GM23248 (cell line): Measurements from ENCODE around the gene USF2.

ENCODE experiments used
- EZH2 ChIP-seq: fragments of 200-600 bp; sonication (generic); IDR thresholded peaks from 2 replicates; pipeline ENCODE4 v1.6.1; 2018; ENCODE audit warnings: antibody characterized with exemption, mild to moderate bottlenecking; ENCODE audit not compliant: insufficient read depth, poor library complexity, severe bottlenecking
- EZH2phosphoT487 ChIP-seq: fragments of 200-600 bp; sonication (generic); IDR thresholded peaks from 2 replicates; pipeline ENCODE4 v1.6.1; 2018; ENCODE audit warnings: antibody characterized with exemption, moderate library complexity, mild to moderate bottlenecking, low read depth; ENCODE audit not compliant: insufficient read depth

DNA sequence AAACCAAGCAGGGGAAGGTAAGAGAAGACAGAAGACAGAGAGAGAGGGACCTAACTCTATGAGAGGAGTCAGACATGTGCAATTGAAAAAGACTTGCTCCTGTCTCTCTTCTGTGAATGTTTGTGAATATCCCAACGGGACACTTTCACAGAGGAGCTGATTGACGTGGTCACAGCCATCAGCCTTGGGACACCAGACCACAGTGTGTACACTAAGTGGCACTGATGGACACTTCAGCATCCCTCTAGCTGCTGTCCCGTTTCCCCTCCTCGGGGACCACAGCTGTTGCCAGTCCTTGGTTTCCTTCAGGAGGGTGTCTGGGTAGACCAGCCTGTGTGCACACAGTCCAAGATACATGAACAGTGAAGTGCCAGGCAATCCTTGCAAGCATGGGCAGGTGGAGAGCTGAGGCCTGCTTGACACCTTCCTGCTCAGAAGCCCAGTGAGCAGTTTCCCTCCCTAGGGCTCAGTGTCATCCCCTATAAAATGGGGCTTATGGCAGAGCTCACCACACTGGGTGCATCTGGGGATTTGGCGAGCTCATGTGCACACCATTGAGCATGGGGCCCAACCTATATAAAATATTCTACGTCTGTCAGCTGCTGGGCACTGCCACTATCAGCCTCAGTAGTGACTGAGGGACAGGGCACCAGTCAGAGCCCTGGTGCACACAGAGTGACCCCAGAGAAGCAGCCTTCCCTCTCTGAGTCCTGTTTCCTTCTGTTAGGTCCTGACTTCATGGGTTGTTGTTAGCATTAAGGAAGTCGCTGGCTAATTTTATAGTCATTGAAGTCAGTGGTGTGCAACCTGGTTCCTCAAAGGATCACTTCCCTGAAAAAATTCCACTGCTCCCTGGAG is 4.3 kb upstream of the USF2 start:
- TF ChIP-seq EZH2: no peak
- no peak for TF ChIP-seq EZH2phosphoT487
